GM04504 (cell line): ENCODE data around the gene MKNK2.
"Not testable (repeated sequence)": the region's sequence is repeated elsewhere in the genome, so short reads cannot be mapped to it uniquely, and the experiment has no call there.

Experiments used
- DNase-seq: peaks from one replicate; pipeline ENCODE4 v3.0.0-alpha.2; 2012; ENCODE audit warnings: low read depth

MKNK2 gene

DNA sequence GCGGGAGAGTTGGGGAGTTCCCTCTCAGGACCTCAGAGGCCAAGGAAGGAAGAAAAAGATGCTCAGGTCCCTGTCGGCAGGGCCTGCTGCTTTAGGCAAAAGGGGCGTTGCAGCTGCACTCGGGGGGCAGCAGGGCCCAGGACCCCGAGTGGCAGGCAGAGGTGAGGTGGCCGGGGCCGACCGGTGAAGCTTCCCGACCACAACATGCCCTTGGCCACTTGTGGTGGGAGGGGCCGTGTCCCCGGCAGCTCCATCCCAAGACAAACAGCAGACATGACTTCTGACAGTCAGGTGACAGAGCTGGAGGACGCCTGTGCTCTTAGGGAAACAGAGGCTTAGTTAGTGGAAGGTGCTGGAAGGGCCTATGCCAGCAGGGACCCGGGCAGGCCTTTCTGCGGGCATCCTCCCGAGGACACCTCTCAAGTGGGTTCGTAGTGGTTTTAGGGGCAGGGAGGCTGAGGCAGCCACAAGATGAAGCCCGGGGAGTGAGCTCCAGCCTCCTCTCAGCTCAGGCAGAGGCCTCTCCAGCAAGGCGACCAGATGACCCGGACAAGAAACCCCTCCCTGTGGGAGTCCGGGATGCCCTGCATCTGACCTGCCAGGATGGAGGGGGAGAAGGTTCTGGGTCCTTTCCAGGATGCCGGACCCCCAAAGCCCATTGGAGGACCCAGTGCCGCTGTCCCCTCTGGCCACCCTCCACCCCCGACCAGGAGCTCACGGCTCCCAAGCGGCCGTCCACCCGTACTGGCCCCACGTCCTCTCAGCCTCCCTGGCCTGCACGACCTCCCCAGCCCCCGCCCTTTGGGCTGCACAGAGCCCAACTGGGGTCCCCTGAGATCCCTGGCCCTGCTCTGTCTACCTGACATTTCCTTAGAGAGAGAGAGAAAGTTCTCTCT lies 59.8 kb downstream of the MKNK2 start:
- DNase-seq, result no peak

DNA sequence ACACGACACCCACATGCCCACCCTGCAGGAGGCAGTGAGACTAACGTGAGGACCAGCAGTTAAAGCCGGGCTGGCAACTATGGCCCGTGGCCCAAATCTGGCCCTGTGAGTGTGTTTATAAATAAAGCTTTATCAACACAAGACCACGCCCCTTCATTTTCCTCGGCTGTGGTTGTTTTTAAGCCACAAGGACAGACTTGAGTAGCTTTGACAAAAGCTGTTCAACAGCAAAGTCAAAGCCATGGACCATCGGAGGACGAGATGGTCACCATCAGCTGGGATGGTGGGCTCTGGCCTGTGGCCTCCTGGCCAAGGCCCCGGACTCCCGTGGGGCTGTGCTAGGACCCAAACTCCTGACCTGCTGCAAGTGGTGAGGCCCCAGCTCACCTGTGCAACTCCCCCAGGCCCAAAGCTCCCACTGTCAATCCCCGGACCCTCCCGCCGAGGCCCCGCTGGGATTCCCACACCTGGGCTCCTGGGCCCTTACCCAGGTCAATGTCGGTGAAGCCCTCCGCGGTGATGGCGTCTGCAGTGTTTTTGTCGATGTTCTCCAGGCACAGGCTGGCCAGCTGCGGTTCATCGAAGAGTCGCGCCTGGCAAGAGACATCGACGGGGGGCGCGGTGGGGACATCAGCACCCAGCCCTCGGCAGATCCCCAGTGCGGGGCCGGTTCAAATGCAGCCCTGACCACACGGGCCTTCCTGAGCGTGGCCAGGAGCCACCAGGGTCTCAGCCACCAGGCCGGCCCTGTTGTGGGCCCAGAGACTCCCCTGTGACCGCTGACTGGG lies 60.6 kb downstream of the MKNK2 start:
- DNase-seq, result no peak

DNA sequence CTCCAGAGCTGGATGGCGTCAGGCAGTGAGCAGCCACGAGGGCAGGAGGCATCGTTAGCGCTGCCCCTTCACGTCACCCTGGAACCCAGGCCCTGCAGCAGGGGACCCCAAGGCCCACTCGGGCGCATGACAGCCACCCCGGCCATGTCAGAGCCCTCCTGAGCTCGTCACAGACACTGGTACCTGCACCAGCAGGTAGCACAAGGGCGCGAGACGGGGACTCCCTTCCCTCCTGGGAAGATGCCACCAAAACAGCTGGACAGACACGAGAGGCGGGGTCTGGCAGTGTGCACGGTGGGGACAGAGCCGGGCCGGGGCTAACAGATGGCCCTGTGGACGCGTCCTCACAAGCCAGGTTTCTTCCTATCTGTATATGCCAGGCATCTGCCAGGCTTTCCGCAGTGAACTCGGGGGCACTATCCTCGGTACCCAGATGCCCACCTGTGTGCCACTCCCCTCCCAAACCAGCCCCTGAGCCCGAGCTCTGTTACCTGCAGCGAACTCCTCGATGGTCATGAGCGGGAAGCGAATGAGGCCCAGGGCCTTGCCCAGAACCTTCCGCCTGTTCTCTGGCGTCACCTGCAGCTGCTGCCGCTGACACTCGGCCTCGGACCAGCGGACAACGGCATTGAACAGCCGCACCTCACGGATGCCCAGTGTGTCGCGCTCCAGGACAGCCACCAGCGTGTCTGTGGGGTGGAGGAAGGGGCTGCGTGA lies 61.4 kb downstream of the MKNK2 start:
- no peak for DNase-seq

DNA sequence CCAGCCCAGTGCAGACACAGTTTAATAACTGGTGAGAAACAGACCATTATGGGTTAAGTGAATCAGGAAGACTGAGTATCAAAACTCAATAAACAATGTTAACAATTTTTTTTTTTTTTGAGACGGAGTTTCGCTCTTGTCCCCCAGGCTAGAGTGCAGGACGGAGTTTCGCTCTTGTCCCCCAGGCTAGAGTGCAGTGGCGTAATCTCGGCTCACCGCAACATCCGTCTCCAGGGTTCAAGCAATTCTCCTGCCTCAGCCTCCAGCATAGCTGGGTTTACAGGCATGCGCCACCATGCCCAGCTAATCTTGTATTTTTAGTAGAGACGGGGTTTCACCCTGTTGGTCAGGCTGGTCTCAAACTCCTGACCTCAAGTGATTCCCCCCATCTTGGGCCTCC lies 62.6 kb downstream of the MKNK2 start:
- not testable (repeated sequence) for DNase-seq
